GM12875 (cell line): ENCODE results near the gene PAK1IP1.
A peak's percentile ranks its signal among the peaks of the same experiment; 100 is the strongest.

Experiments
- H3K4me3 ChIP-seq: one replicate; pipeline ENCODE4 v1.5.1; 2011; ENCODE audit warnings: low read depth, low read length, control low read depth
- TF ChIP-seq, protein P1 (sequence below): IDR thresholded peaks from 2 replicates; pipeline ENCODE4 v1.5.1; 2011; ENCODE audit warnings: low read depth, mild to moderate bottlenecking, control low read depth, inconsistent platforms, low read length, moderate library complexity, borderline replicate concordance; ENCODE audit not compliant: insufficient read depth

The PAK1IP1 gene

DNA sequence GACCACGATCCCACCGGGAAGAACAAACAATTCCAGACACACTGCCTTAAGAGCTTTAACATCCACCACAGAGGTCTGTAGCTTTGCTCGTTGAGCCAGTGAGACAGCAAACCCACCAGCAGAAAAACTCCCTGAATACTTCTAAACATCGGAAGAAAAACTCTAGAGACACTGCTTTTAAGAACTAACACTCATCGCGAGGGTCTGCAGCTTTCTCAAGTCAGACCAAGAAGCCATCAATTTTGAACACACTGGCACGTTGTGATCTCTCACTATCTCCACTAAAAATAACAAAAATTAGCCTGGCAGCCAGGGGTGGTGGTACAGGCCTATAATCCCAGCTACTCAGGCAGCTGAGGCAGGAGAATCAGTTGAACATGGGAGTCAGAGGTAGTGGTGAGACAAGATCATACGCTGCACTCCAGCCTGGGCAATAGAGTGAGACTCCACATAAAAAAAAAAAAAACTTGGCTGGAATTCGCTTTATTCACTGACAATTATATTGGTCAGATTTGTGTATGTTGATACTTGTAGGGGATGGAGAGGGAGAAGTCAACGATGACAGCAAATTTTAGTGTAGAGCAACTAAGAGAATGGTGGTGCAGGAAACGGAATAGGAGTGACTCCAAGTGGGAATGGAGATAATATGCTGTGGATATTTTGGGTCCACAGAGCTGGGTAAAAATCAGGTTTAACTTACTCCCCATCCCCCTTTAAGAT is 27.2 kb downstream of the PAK1IP1 start:
- TF ChIP-seq, protein P1, sequence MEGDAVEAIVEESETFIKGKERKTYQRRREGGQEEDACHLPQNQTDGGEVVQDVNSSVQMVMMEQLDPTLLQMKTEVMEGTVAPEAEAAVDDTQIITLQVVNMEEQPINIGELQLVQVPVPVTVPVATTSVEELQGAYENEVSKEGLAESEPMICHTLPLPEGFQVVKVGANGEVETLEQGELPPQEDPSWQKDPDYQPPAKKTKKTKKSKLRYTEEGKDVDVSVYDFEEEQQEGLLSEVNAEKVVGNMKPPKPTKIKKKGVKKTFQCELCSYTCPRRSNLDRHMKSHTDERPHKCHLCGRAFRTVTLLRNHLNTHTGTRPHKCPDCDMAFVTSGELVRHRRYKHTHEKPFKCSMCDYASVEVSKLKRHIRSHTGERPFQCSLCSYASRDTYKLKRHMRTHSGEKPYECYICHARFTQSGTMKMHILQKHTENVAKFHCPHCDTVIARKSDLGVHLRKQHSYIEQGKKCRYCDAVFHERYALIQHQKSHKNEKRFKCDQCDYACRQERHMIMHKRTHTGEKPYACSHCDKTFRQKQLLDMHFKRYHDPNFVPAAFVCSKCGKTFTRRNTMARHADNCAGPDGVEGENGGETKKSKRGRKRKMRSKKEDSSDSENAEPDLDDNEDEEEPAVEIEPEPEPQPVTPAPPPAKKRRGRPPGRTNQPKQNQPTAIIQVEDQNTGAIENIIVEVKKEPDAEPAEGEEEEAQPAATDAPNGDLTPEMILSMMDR: no peak
- H3K4me3 ChIP-seq: peak overlapping the region; percentile 54

DNA sequence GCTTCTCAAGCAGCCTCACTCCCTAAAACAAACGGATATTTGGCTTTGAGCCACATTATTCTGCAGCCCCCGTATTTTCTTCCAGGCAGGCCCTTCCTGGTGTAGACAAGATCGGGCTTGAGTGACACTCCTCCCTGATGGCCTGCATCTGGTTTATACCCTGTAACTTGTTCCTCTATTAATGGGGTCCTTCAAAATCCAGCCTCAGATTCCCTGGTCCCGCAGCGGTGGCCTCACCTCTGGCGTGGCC is 27.7 kb downstream of the PAK1IP1 start:
- TF ChIP-seq, protein P1: no peak
- H3K4me3 ChIP-seq: peak overlapping the region; percentile 54

DNA sequence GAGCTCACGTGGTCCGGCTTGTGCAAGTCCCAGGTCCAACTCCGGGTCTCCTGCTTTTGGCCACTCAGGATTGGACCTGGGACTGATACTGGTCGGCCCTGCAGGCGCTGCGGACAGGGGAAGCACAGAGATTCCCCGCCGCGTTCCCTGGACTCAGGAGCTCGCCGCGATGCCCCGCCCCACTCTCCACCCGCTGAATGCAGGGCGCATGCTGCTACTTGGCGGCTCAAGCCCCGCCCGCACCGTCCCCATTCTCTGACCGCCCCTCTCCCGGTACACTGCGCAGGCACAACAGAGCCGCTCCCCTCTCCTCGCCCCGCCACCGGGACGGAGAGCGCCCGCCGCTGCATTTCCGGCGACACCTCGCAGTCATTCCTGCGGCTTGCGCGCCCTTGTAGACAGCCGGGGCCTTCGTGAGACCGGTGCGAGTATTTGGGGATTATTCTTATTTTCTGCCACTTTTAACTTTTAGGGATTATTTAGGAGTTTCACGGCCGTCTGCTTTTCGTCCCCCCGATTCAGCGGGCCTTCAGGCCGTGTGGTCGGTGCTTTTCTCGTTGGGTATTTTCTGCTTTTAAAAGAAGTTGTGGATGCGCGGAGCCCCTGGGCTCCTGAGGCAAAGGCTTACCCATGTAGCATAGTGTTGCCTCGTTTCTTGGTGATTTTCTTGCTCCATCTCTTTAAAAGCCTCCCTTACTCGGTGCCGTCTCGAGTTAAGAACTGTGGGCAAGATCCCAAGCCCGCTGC is 28.2 kb downstream of the PAK1IP1 start, which contains the start of gene TMEM14C:
TSS of gene TMEM14C (plus strand) at position 251 of the 747 bp plus-strand sequence. CDS start 1,544 bp downstream, outside the sequence.
- TF ChIP-seq, protein P1: no peak
- H3K4me3 ChIP-seq: peak within 1 kb of the TSS; percentile 54

DNA sequence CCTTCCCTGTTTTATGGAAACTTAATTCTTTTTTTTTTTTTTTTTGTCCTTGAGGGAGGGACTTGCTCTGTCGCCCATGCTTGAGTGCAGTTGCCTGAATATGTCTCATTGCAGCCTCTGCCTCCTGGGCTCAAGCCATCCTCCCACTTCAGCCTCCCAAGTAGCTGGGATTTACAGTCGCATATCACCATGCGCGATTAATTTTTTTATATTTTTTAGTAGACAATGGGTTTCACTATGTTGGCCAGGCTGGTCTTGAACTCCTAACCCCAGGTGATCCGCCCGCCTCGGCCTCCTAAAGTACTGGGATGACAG is 28.8 kb downstream of the PAK1IP1 start:
- TF ChIP-seq, protein P1: no peak
- H3K4me3 ChIP-seq: peak overlapping the region; percentile 54

DNA sequence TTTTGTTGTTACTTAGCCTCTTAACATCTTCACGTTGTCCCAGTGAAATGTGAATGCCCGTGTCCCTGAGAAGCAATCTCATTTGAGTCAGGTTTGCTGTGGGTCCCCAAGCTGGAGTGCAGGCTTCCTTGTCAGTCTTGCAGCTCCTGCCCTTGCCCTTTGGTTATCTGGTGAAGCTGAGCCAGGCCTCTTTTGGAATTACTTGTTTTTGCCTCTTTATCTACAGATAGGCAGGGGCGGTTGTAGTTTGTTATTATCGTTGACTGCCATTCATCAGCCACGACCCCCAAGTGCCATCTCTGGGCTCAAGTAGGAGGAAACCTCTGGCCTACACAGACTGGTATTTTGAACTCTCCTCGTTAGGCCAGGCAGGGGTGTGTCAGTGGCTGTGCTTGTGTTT is 30.3 kb downstream of the PAK1IP1 start:
- H3K4me3 ChIP-seq: no peak overlapping the region
- TF ChIP-seq, protein P1: no peak

DNA sequence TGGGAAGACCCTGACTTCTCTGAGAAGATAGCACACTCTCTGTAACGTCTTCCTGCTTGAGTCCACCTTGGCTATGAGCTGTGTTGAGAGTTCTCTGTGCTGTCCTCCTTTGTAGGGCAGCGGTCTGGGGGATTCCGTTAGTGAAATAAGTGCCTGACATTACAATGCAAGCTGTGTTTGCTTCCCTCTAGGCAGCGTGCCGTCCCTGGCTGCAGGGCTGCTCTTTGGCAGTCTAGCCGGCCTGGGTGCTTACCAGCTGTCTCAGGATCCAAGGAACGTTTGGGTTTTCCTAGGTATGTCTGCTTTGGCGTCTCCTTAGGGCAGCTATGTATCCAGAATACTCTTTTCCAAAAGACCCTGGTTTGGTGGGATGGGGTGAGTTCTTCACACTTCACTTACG is 30.9 kb downstream of the PAK1IP1 start:
- no peak overlapping the region for H3K4me3 ChIP-seq
- TF ChIP-seq, protein P1: no peak

DNA sequence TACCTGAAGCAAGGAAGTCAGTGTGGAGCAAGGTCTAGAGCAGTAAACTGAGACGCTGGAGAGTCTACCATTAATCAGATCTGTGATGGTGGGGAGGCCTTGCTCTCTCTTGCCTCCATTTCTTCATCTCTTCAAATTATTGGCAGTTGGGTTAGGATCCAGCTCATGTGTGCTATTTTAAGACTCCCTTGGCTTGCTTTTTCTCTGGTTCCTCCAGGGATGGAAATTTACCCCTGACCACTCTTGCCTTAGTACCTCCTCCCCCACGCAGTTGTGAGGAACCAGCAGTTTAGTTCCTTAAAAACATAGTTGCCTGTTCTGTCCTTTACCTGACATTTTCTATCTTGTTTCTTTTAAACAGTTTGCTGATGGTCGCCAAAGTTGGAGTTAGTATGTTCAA is 35.5 kb downstream of the PAK1IP1 start:
- TF ChIP-seq, protein P1: no peak
- no peak overlapping the region for H3K4me3 ChIP-seq
